Mesendoderm (in vitro differentiated cells): Measurements from ENCODE around the gene SNX27.

ENCODE experiments used
- DNase-seq: peaks from one replicate; pipeline ENCODE4 v3.0.0; 2013
- H2AK5ac ChIP-seq: 2 replicates; pipeline ENCODE4 v1.6.1; 2013; ENCODE audit warnings: low read length, inconsistent platforms
- H2BK120ac ChIP-seq: 2 replicates; pipeline ENCODE4 v1.6.1; 2013; ENCODE audit warnings: low read depth, mild to moderate bottlenecking, low read length, moderate library complexity, mixed read lengths
- H2BK15ac ChIP-seq: replicated peaks from 2 replicates; pipeline ENCODE4 v1.6.1; 2013; ENCODE audit warnings: low read depth, mild to moderate bottlenecking, moderate library complexity
- H2BK5ac ChIP-seq: 2 replicates; pipeline ENCODE4 v1.6.1; 2013; ENCODE audit warnings: low read length, inconsistent platforms
- H3K18ac ChIP-seq: 2 replicates; pipeline ENCODE4 v1.6.1; 2013; ENCODE audit warnings: mild to moderate bottlenecking, low read length, mixed read lengths
- H3K23ac ChIP-seq: one replicate; pipeline ENCODE4 v1.6.1; 2013; ENCODE audit warnings: low read length
- H3K27ac ChIP-seq: 2 replicates; pipeline ENCODE4 v1.5.1; 2013; ENCODE audit warnings: low read depth, mild to moderate bottlenecking, inconsistent platforms, low read length, moderate library complexity
- H3K27me3 ChIP-seq: 2 replicates; pipeline ENCODE4 v1.6.1; 2013; ENCODE audit warnings: low read length, control low read depth, mild to moderate bottlenecking, inconsistent platforms; ENCODE audit not compliant: insufficient read depth, poor library complexity
- H3K36me3 ChIP-seq: 2 replicates; pipeline ENCODE4 v1.6.1; 2013; ENCODE audit warnings: low read length, inconsistent platforms; ENCODE audit not compliant: control insufficient read depth, insufficient read depth
- H3K4ac ChIP-seq: one replicate; pipeline ENCODE4 v1.6.1; 2013; ENCODE audit warnings: low read depth, mild to moderate bottlenecking, low read length, moderate library complexity
- H3K4me1 ChIP-seq: 2 replicates; pipeline ENCODE4 v1.6.1; 2013; ENCODE audit warnings: low read depth, low read length, inconsistent platforms; ENCODE audit not compliant: control insufficient read depth
- H3K4me2 ChIP-seq: 2 replicates; pipeline ENCODE4 v1.6.1; 2013; ENCODE audit warnings: low read length
- H3K4me3 ChIP-seq: 2 replicates; pipeline ENCODE4 v1.5.1; 2013; ENCODE audit warnings: mild to moderate bottlenecking, low read length
- H3K56ac ChIP-seq: one replicate; pipeline ENCODE4 v1.6.1; 2013; ENCODE audit warnings: low read length
- H3K79me1 ChIP-seq: 2 replicates; pipeline ENCODE4 v1.6.1; 2013; ENCODE audit warnings: low read length, inconsistent platforms
- H3K79me2 ChIP-seq: 2 replicates; pipeline ENCODE4 v1.6.1; 2013; ENCODE audit warnings: mild to moderate bottlenecking, low read length; ENCODE audit not compliant: control insufficient read depth, insufficient read depth
- H3K9ac ChIP-seq: 2 replicates; pipeline ENCODE4 v1.6.1; 2013; ENCODE audit warnings: low read length, inconsistent platforms
- H4K5ac ChIP-seq: one replicate; pipeline ENCODE4 v1.6.1; 2013; ENCODE audit warnings: low read length
- H4K8ac ChIP-seq: one replicate; pipeline ENCODE4 v1.6.1; 2013; ENCODE audit warnings: low read depth, mild to moderate bottlenecking, control low read depth, low read length, moderate library complexity
- WGBS: extraction: QIAGEN DNeasy Blood & Tissue Kit; methylation state at CpG from one replicate; pipeline ENCODE4 v1.1.7; 2013; ENCODE audit warnings: low lambda C conversion rate, missing lambda C conversion rate; ENCODE audit not compliant: insufficient coverage; ENCODE audit errors: extremely low coverage; 5-methylcytosine and 5-hydroxymethylcytosine counted together

The SNX27 gene

DNA sequence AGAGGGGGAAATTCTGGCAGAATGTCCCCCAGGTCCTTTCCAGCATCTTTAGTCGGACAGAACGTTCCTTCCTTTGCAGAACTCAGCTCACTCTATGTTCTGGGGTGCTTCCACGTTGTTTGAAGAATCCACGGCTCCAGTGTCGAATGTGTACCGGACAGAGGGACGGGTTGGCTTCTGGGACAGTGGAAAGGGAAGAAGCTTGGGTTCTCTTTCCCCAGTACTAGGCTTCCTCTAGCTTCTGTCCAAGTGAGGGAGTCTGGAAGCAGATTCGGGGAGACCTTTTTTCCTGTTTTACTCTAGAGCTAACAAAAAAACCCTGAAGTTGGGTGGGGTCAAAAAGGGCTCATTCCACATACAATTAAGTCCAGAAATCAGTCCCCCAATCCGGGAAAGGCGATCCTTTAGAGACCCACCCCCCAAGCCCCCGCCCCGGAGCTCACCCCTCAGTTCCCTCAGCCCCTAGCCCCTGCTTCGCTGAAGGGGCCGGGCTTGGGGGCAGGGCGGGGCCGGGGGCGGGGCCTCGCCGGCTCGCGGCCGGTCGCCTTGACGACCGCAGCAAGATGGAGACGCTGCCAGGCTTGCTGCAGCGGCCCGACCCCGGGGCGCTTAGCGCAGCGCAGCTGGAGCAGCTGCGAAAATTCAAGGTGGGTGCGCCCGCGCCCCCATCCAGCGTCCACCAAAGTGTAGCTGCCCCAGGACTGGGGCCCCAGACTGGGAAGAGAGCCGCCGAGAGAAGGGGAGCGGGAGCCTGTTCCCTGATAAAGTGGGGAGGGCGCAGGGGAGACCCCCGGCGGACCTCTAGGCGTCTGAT, 109.3 kb downstream of the SNX27 start, which contains the start of gene RIIAD1:
Gene RIIAD1, plus strand, starts transcription at position 549 of the 814 bp plus-strand sequence. Its CDS starts 15 bp downstream, at position 564.
- no peak within 1 kb of the TSS for H2BK5ac ChIP-seq
- no peaks in the 10 kb centered on the region for H3K79me1 ChIP-seq
- H3K27me3 ChIP-seq: peaks cover 16% of the 10 kb centered on the region
- H3K79me2 ChIP-seq: no peaks in the 10 kb centered on the region
- no peak within 1 kb of the TSS for H4K8ac ChIP-seq
- no peak within 1 kb of the TSS for H2BK15ac ChIP-seq
- H3K18ac ChIP-seq: no peak within 1 kb of the TSS
- no CpG with 5 or more reads among the region's 44 CpGs for WGBS
- peaks cover 2% of the 10 kb centered on the region for H3K4me1 ChIP-seq
- H3K36me3 ChIP-seq: no peaks in the 10 kb centered on the region
- no peak within 1 kb of the TSS for H4K5ac ChIP-seq
- H3K56ac ChIP-seq: no peak within 1 kb of the TSS
- DNase-seq: peak; percentile 54
- H3K4ac ChIP-seq: no peak within 1 kb of the TSS
- peak within 1 kb of the TSS; percentile 40 for H3K4me2 ChIP-seq
- H3K27ac ChIP-seq: no peak within 1 kb of the TSS
- no peak within 1 kb of the TSS for H2AK5ac ChIP-seq
- no peak within 1 kb of the TSS for H2BK120ac ChIP-seq
- no peak within 1 kb of the TSS for H3K23ac ChIP-seq
- peak within 1 kb of the TSS; percentile 23 for H3K4me3 ChIP-seq
- no peak within 1 kb of the TSS for H3K9ac ChIP-seq

DNA sequence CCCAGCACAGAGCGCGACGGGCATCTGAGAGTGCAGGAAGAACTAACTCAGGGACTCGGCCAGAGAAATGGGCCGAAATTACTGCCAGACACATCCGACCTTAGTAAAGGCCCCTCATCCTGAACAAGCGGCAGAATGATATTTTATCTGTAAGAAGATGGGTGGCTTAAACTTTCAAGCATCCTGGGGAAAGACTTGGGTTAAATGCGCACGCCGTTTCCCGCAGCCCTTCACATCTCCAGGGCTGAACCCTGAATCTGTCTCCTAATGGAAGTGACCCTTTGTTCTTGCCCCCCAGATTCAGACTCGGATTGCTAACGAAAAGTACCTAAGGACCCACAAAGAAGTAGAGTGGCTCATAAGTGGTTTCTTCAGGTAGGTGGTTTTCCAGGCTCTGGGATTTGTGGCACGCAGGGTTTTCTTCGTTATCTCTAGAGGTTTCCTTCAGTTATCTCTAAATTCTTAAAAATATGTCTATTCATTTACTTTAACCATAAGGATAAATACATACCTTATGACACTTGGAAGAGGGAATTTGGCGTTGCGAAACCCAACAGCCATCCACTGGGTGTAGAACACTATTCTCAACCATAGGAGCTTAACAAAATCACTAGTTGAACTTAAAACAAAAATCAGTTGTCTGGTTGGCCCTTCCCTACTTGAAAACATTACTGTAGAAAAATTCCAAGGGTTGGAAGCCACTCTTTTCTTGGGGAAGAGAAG, 110.1 kb downstream of the SNX27 start:
- no peak overlapping the region for H2BK5ac ChIP-seq
- peak overlapping the region; percentile 40 for H3K4me2 ChIP-seq
- H3K4me1 ChIP-seq: peaks cover 2% of the 10 kb centered on the region
- no peak overlapping the region for H3K9ac ChIP-seq
- no peak overlapping the region for H2BK15ac ChIP-seq
- no CpG with 5 or more reads among the region's 17 CpGs for WGBS
- H3K23ac ChIP-seq: no peak overlapping the region
- no peaks in the 10 kb centered on the region for H3K79me2 ChIP-seq
- no peak overlapping the region for H4K8ac ChIP-seq
- H3K4ac ChIP-seq: no peak overlapping the region
- H3K79me1 ChIP-seq: no peaks in the 10 kb centered on the region
- no peak overlapping the region for H2BK120ac ChIP-seq
- H3K27me3 ChIP-seq: peaks cover 16% of the 10 kb centered on the region
- H3K18ac ChIP-seq: no peak overlapping the region
- no peak for DNase-seq
- H3K4me3 ChIP-seq: no peak overlapping the region
- H3K56ac ChIP-seq: no peak overlapping the region
- no peak overlapping the region for H4K5ac ChIP-seq
- H2AK5ac ChIP-seq: no peak overlapping the region
- H3K27ac ChIP-seq: no peak overlapping the region
- no peaks in the 10 kb centered on the region for H3K36me3 ChIP-seq

DNA sequence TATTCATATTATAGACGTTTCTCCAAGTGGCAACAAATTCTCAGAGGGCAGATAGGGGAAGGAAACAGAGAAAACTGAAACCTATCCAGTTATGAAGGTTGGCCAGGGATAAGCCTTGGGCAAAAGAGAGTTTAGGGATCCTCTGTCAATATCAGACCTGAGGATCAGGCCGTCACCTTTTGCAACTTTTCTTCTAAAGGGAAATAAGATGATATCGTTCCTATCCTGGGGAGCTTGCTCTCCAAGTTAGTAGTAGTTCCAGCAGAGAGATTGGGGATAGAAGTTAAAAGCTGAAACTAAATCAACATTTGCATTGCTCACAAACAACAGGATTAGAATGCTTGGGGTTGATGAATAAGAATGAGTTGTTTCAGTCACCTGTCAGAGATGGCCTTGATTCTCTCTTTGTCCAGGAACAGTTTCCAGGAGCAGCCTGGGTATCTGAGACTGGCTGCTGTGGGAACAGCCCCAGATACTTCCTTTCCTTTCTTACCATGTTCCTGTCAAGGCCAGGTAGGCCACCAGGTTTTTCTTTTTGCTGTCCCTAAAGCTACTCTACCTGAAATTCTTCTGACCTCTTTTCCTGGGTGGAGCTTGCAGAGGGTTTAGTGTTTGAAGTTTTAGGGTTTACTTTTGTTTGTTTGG, 112.0 kb downstream of the SNX27 start:
- H3K4me1 ChIP-seq: peaks cover 3% of the 10 kb centered on the region
- no CpG with 5 or more reads among the region's 3 CpGs for WGBS
- no peaks in the 10 kb centered on the region for H3K36me3 ChIP-seq
- H3K79me2 ChIP-seq: no peaks in the 10 kb centered on the region
- H3K9ac ChIP-seq: no peak overlapping the region
- no peak overlapping the region for H2BK5ac ChIP-seq
- H3K23ac ChIP-seq: no peak overlapping the region
- no peak overlapping the region for H3K18ac ChIP-seq
- H3K27ac ChIP-seq: no peak overlapping the region
- no peak overlapping the region for H3K4ac ChIP-seq
- H2BK15ac ChIP-seq: no peak overlapping the region
- no peak overlapping the region for H3K56ac ChIP-seq
- no peak overlapping the region for H3K4me3 ChIP-seq
- peaks cover 16% of the 10 kb centered on the region for H3K27me3 ChIP-seq
- H4K5ac ChIP-seq: no peak overlapping the region
- no peak overlapping the region for H2BK120ac ChIP-seq
- no peaks in the 10 kb centered on the region for H3K79me1 ChIP-seq
- H2AK5ac ChIP-seq: no peak overlapping the region
- no peak for DNase-seq
- H3K4me2 ChIP-seq: no peak overlapping the region
- H4K8ac ChIP-seq: no peak overlapping the region

DNA sequence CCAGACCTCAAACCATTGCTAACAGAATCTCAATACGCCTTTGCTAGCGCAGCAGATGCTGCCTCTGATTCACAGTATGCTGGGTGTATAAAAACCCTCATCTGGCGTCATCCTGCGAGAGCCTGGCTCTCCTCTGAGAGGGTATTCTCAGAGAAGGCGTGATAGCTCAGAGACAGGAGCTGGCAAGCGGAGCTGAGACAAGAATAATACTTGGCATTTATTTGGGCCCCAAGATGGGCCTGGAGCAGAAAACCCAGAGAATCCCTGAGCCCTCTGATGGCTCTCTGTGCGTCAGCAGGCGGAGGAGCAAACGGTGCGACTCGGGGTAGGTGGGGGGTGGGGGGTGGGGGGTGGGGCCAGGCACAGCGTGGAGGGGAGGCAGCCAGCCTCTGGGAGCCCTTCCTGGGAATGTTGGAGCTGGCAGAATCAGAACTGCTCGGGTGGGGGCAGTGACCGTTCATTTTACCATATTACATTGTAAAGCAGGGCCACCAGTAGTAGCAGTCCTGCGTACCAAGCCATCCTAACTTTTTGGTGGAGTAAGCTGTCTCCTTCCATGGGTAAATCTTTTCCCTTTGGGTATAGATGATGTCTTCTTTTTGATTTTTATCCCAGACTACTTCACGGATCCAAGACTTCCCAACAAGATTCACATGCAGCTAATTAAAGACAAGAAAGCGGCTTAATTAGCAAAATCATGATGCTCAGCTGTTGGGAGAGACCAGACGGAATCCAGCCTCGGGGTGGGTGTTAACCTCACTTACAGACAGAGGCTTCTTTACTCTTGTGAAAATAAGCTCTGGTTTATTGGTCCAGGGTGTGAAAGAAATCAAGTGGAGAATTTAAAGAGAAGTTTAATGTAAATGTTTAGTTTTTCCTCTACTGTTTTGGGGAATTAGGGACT, 116.6 kb downstream of the SNX27 start:
- H3K9ac ChIP-seq: no peak overlapping the region
- no peak overlapping the region for H3K4me2 ChIP-seq
- no peak overlapping the region for H4K5ac ChIP-seq
- no peaks in the 10 kb centered on the region for H3K79me1 ChIP-seq
- H3K79me2 ChIP-seq: no peaks in the 10 kb centered on the region
- H2BK120ac ChIP-seq: no peak overlapping the region
- H3K4me1 ChIP-seq: peaks cover 1% of the 10 kb centered on the region
- H3K23ac ChIP-seq: no peak overlapping the region
- H3K27me3 ChIP-seq: no peaks in the 10 kb centered on the region
- H3K36me3 ChIP-seq: no peaks in the 10 kb centered on the region
- no peak overlapping the region for H3K4ac ChIP-seq
- no peak overlapping the region for H3K27ac ChIP-seq
- H3K18ac ChIP-seq: no peak overlapping the region
- H3K56ac ChIP-seq: peak overlapping the region; percentile 1
- H2BK5ac ChIP-seq: no peak overlapping the region
- no peak overlapping the region for H4K8ac ChIP-seq
- H2AK5ac ChIP-seq: no peak overlapping the region
- peak; percentile 62 for DNase-seq
- H3K4me3 ChIP-seq: no peak overlapping the region
- no peak overlapping the region for H2BK15ac ChIP-seq
- WGBS: no CpG with 5 or more reads among the region's 19 CpGs

DNA sequence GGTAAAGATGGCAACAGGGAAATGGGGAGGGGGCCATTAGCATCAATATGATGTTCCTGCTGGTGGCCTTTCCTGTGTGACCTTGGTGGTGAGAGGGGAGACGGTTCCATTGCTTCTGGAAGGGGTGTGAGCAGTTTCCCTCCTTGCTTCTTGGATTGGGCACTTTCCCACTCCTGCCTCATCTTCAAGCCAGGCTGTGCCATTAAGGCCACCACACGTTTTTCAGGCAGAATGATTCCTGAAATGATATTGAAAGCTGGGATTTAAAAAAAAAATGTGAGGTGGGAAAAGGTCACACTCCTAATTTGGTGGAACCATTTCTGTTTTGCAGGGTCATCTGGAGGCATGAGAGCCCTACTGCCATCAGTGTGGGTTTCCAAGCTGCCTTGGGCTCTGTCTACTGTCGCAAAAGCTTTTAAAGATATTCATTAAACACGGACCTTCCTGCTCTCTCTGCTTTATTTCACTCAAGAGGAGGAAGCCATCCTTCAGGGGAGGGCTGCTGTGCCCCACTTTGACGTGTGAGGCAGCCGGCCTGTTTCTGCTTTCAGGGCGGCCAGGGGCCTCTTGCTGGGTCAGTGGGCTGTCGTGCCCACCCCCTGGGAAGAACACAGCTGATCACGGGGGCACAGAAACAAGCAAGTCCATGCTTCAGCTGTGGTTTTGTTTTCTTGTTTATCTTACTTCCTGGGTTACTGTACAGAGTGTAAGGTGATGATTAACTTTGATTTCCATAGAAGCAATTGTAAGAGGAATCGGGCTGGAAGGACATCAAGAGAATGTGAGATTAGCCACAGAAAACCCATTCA, 117.5 kb downstream of the SNX27 start:
- Histone ChIP-seq H3K18ac (no peak overlapping the region), H2BK5ac (no peak overlapping the region), H3K27me3 (no peaks in the 10 kb centered on the region), H4K8ac (no peak overlapping the region), H3K79me2 (no peaks in the 10 kb centered on the region), H2BK15ac (no peak overlapping the region), H3K4me3 (no peak overlapping the region), H3K27ac (no peak overlapping the region), H3K79me1 (no peaks in the 10 kb centered on the region), H3K4ac (no peak overlapping the region), H3K9ac (no peak overlapping the region), H3K4me1 (peaks cover 1% of the 10 kb centered on the region), H4K5ac (no peak overlapping the region), H3K4me2 (no peak overlapping the region), H3K36me3 (no peaks in the 10 kb centered on the region), H3K23ac (no peak overlapping the region), H3K56ac (no peak overlapping the region), H2BK120ac (no peak overlapping the region), H2AK5ac (no peak overlapping the region)
- WGBS: no CpG with 5 or more reads among the region's 10 CpGs
- no peak for DNase-seq
